H9 (cell line): ENCODE measurements around the gene SIGLEC9. TPM values are rescaled to one million over a fixed set of nuclear protein-coding genes. Genes with fewer than 3 reads are reported as not detected.

Experiments
- DNase-seq: peaks from one replicate; pipeline ENCODE4 v3.0.0-alpha.2; 2017
- H2AFZ ChIP-seq: one replicate; pipeline ENCODE4 v1.6.1; 2013; ENCODE audit warnings: mild to moderate bottlenecking, low read length, control low read depth, moderate library complexity
- H2AK5ac ChIP-seq: 2 replicates; pipeline ENCODE4 v1.6.1; 2013; ENCODE audit warnings: low read length, control low read depth, mixed read lengths; ENCODE audit not compliant: insufficient read length
- H2BK120ac ChIP-seq: one replicate; pipeline ENCODE4 v1.6.1; 2013; ENCODE audit warnings: low read depth, mild to moderate bottlenecking, low read length, control low read depth, inconsistent platforms; ENCODE audit not compliant: poor library complexity, severe bottlenecking
- H2BK12ac ChIP-seq: 2 replicates; pipeline ENCODE4 v1.6.1; 2013; ENCODE audit warnings: low read length, control low read depth, mixed read lengths, low read depth; ENCODE audit not compliant: insufficient read length
- H2BK15ac ChIP-seq: 2 replicates; pipeline ENCODE4 v1.6.1; 2013; ENCODE audit warnings: low read depth, low read length, control low read depth
- H2BK20ac ChIP-seq: one replicate; pipeline ENCODE4 v1.6.1; 2013; ENCODE audit warnings: low read depth, mild to moderate bottlenecking, low read length, control low read depth, inconsistent platforms; ENCODE audit not compliant: poor library complexity, severe bottlenecking
- H2BK5ac ChIP-seq: 2 replicates; pipeline ENCODE4 v1.6.1; 2013; ENCODE audit warnings: low read length, control low read depth, mixed read lengths; ENCODE audit not compliant: insufficient read length
- H3K14ac ChIP-seq: 2 replicates; pipeline ENCODE4 v1.6.1; 2013; ENCODE audit warnings: low read length, control low read depth; ENCODE audit not compliant: insufficient read depth
- H3K18ac ChIP-seq: 2 replicates; pipeline ENCODE4 v1.6.1; 2013; ENCODE audit warnings: low read depth, mild to moderate bottlenecking, mixed read lengths, low read length, control low read depth; ENCODE audit not compliant: insufficient read length
- H3K23ac ChIP-seq: 2 replicates; pipeline ENCODE4 v1.6.1; 2013; ENCODE audit warnings: low read length, control low read depth, mixed read lengths, low read depth; ENCODE audit not compliant: insufficient read length
- H3K23me2 ChIP-seq: 2 replicates; pipeline ENCODE4 v1.6.1; 2013; ENCODE audit warnings: low read depth, mild to moderate bottlenecking, mixed read lengths, low read length, control low read depth; ENCODE audit not compliant: insufficient read length, poor library complexity, severe bottlenecking
- H3K27ac ChIP-seq: 2 replicates; pipeline ENCODE4 v1.5.1; 2013; ENCODE audit warnings: low read length, control low read depth, mixed read lengths, low read depth; ENCODE audit not compliant: insufficient read length
- H3K27me3 ChIP-seq: 2 replicates; pipeline ENCODE4 v1.6.1; 2013; ENCODE audit warnings: low read length, control low read depth, inconsistent platforms; ENCODE audit not compliant: insufficient read depth
- H3K4ac ChIP-seq: 2 replicates; pipeline ENCODE4 v1.6.1; 2013; ENCODE audit warnings: low read depth, mild to moderate bottlenecking, control low read depth, inconsistent platforms, low read length, moderate library complexity
- H3K4me1 ChIP-seq: 2 replicates; pipeline ENCODE4 v1.6.1; 2013; ENCODE audit warnings: low read length, control low read depth, inconsistent platforms; ENCODE audit not compliant: insufficient read depth
- H3K4me2 ChIP-seq: 2 replicates; pipeline ENCODE4 v1.6.1; 2013; ENCODE audit warnings: low read length, control low read depth, mixed read lengths; ENCODE audit not compliant: insufficient read length, insufficient read depth
- H3K56ac ChIP-seq: 2 replicates; pipeline ENCODE4 v1.6.1; 2013; ENCODE audit warnings: low read depth, mild to moderate bottlenecking, mixed read lengths, low read length, control low read depth; ENCODE audit not compliant: insufficient read length
- H3K79me1 ChIP-seq: 2 replicates; pipeline ENCODE4 v1.6.1; 2013; ENCODE audit warnings: low read depth, mild to moderate bottlenecking, moderate library complexity, low read length, control low read depth, inconsistent platforms; ENCODE audit not compliant: insufficient read depth, poor library complexity, severe bottlenecking
- H3K79me2 ChIP-seq: 2 replicates; pipeline ENCODE4 v1.6.1; 2013; ENCODE audit warnings: low read length, control low read depth, inconsistent platforms; ENCODE audit not compliant: insufficient read depth
- H3K9ac ChIP-seq: 2 replicates; pipeline ENCODE4 v1.6.1; 2013; ENCODE audit warnings: low read length, control low read depth, mixed read lengths; ENCODE audit not compliant: insufficient read length; ENCODE audit errors: extremely low read depth
- H3K9me3 ChIP-seq: one replicate; pipeline ENCODE4 v1.6.1; 2013; ENCODE audit warnings: low read depth, low read length, inconsistent platforms; ENCODE audit not compliant: control insufficient read depth
- H3T11ph ChIP-seq: one replicate; pipeline ENCODE4 v1.6.1; 2013; ENCODE audit warnings: mild to moderate bottlenecking, low read length, control low read depth, inconsistent platforms
- H4K20me1 ChIP-seq: one replicate; pipeline ENCODE4 v1.6.1; 2013; ENCODE audit not compliant: control insufficient read depth, insufficient read length, insufficient read depth
- H4K5ac ChIP-seq: 2 replicates; pipeline ENCODE4 v1.6.1; 2013; ENCODE audit warnings: low read depth, mild to moderate bottlenecking, mixed read lengths, low read length, control low read depth; ENCODE audit not compliant: insufficient read length
- H4K8ac ChIP-seq: replicated peaks from 2 replicates; pipeline ENCODE4 v1.6.1; 2013; ENCODE audit warnings: low read length, control low read depth, mixed read lengths, low read depth; ENCODE audit not compliant: insufficient read length
- H4K91ac ChIP-seq: 2 replicates; pipeline ENCODE4 v1.6.1; 2013; ENCODE audit warnings: low read depth, mild to moderate bottlenecking, moderate library complexity, mixed read lengths, low read length, control low read depth; ENCODE audit not compliant: insufficient read length
- H3K27ac Mint-ChIP-seq, 3 experiments: 2 replicates in 2 of 3; 3 replicates in 1 of 3; pipeline ENCODE4 v1.8.0; 2020 to 2021; ENCODE audit warnings: mixed read lengths in 3 of 3, mild to moderate bottlenecking in 1 of 3, moderate library complexity in 1 of 3
- H3K27me3 Mint-ChIP-seq: 2 replicates; pipeline ENCODE4 v1.8.0; 2021; ENCODE audit warnings: low read depth, mild to moderate bottlenecking, moderate library complexity, mixed read lengths
- H3K36me3 Mint-ChIP-seq, 3 experiments: 2 replicates in 2 of 3; 3 replicates in 1 of 3; pipeline ENCODE4 v1.8.0; 2020 to 2021; ENCODE audit warnings: low read depth in 3 of 3, mixed read lengths in 3 of 3; ENCODE audit not compliant: insufficient read depth in 1 of 3
- H3K4me1 Mint-ChIP-seq, 2 experiments: 2 replicates each; pipeline ENCODE4 v1.8.0; 2020; ENCODE audit warnings: mixed read lengths in 2 of 2
- H3K4me3 Mint-ChIP-seq, 2 experiments: 2 replicates in 1 of 2; 3 replicates in 1 of 2; pipeline ENCODE4 v1.8.0; 2020 to 2021; ENCODE audit warnings: mild to moderate bottlenecking in 2 of 2, mixed read lengths in 2 of 2, moderate library complexity in 1 of 2
- H3K9me3 Mint-ChIP-seq, 2 experiments: 2 replicates in 1 of 2; 3 replicates in 1 of 2; pipeline ENCODE4 v1.8.0; 2020; ENCODE audit warnings: mild to moderate bottlenecking in 2 of 2, mixed read lengths in 2 of 2, moderate library complexity in 1 of 2
- CTCF ChIP-seq: fragments of 200-600 bp; sonication (generic); conservative IDR thresholded peaks from 3 replicates; pipeline ENCODE4 v1.8.0; 2021; ENCODE audit warnings: antibody characterized with exemption, mild to moderate bottlenecking
- WGBS: extraction: QIAGEN DNeasy Blood & Tissue Kit; methylation state at CpG from one replicate; pipeline ENCODE4 v1.1.7; 2013; ENCODE audit warnings: missing lambda C conversion rate, low lambda C conversion rate, mixed read lengths; ENCODE audit not compliant: insufficient read length; ENCODE audit errors: extremely low coverage; 5-methylcytosine and 5-hydroxymethylcytosine counted together
- total RNA-seq: library from RNA; stranded (reverse); gene quantifications from 2 replicates; pipeline ENCODE4 v1.2.1, GENCODE V29; 2021

Gene SIGLEC9
- total RNA-seq, 1 experiment from 2014 or later, result not detected

DNA sequence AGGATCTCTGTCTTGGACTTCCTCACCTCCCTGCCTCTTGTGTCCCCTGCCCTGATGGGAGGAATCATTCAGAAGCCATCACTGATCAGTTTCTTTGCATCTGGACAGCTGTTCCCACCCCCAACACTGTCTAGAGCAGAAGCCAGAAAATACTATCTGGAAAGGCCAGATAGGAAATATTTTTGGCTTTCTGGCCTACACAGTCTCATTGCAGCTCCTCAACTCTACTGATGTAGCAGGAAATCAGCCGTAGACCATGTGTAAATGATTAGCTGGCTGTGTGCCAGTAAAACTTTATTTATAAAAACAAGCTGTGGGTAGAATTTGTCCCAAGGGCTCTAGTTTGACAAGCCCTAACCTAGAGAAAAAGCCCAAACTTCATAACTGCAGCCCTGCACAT is 23.0 kb downstream of the SIGLEC9 start:
- Histone ChIP-seq H3K14ac (no peak overlapping the region), H2BK120ac (no peak overlapping the region), H2AFZ (no peak overlapping the region), H3K56ac (no peak overlapping the region), H2BK20ac (no peak overlapping the region), H3K79me2 (no peaks in the 10 kb centered on the region), H4K5ac (no peak overlapping the region), H3K18ac (no peak overlapping the region), H3K27ac (no peak overlapping the region), H3K23me2 (no peaks in the 10 kb centered on the region), H3K4ac (no peak overlapping the region), H3K9ac (no peak overlapping the region), H3T11ph (no peak overlapping the region), H4K8ac (no peak overlapping the region), H4K91ac (no peak overlapping the region), H3K4me2 (no peak overlapping the region), H3K23ac (no peak overlapping the region), H4K20me1 (no peaks in the 10 kb centered on the region), H3K4me1 (no peaks in the 10 kb centered on the region), H2AK5ac (no peak overlapping the region), H2BK5ac (no peak overlapping the region), H3K27me3 (no peaks in the 10 kb centered on the region), H2BK12ac (no peak overlapping the region), H3K79me1 (no peaks in the 10 kb centered on the region), H2BK15ac (no peak overlapping the region), H3K9me3 (no peaks in the 10 kb centered on the region)
- Mint-ChIP-seq H3K27me3 (peaks cover 21% of the 10 kb centered on the region), H3K4me1 (0 out of 4 replicates have a peak, but pooled peaks cover 0 to 3% of the 10 kb centered on the region in 2 experiments), H3K4me3 (no peak overlapping the region), H3K27ac (peak overlapping the region in 1 of 3 experiments; percentile 22; a peak in 1 of 7 replicates), H3K9me3 (no peaks in the 10 kb centered on the region; a peak in 2 of 5 replicates), H3K36me3 (no peaks in the 10 kb centered on the region)
- TF ChIP-seq CTCF, result no peak
- DNase-seq, result no peak
- WGBS, result no CpG with 5 or more reads among the region's 1 CpG
